AG04449 (cell line): ENCODE results near the gene MED22.

ENCODE experiments used
- CTCF ChIA-PET: fragments of 350-600 bp; formaldehyde crosslinking; extraction: SDS; loops from one replicate; lab custom pipeline; 2021; ENCODE audit warnings: antibody characterized with exemption; lab: Yijun Ruan, JAX
- POLR2A ChIA-PET: fragments of 400-600, 350-600 bp; formaldehyde crosslinking; extraction: SDS; loops from one replicate; lab custom pipeline; 2020; ENCODE audit warnings: antibody characterized with exemption, inconsistent platforms; lab: Yijun Ruan, JAX
- DNase-seq: peaks from one replicate; pipeline ENCODE4 v3.0.0-alpha.2; 2010; ENCODE audit warnings: low read depth, low spot score
- H3K4me3 ChIP-seq: 2 replicates; pipeline ENCODE4 v1.5.1; 2011; ENCODE audit warnings: low read depth, mild to moderate bottlenecking, control low read depth, low read length
- TF ChIP-seq, protein P1 (sequence below): IDR thresholded peaks from one replicate; pipeline ENCODE4 v1.5.1; 2011; ENCODE audit warnings: mild to moderate bottlenecking, moderate library complexity, low read length, control low read depth, inconsistent platforms; ENCODE audit not compliant: insufficient read depth; ENCODE audit errors: missing control alignments

MED22 gene

DNA sequence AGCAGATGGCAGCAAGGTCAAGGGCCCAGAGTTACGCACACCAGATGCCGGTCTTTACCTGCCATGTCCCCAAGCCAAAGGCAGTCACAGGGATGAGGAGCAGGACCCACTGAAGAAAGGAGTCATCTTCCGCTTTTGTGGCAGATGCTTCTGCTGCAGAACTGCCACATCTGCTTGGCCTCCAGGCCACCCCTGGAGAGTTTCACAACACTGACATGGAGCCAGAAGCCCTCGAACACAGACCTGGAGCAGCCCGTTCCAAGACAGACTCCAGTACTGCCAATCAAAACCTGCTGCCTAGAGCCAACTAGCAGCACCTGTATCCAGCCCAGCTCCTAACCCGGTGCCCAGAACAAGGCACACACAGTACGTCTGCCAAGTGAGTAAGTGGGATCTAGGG, 6.8 kb upstream of the MED22 start:
- peak overlapping the region; percentile 18 for H3K4me3 ChIP-seq
- DNase-seq: no peak
- TF ChIP-seq, protein P1, sequence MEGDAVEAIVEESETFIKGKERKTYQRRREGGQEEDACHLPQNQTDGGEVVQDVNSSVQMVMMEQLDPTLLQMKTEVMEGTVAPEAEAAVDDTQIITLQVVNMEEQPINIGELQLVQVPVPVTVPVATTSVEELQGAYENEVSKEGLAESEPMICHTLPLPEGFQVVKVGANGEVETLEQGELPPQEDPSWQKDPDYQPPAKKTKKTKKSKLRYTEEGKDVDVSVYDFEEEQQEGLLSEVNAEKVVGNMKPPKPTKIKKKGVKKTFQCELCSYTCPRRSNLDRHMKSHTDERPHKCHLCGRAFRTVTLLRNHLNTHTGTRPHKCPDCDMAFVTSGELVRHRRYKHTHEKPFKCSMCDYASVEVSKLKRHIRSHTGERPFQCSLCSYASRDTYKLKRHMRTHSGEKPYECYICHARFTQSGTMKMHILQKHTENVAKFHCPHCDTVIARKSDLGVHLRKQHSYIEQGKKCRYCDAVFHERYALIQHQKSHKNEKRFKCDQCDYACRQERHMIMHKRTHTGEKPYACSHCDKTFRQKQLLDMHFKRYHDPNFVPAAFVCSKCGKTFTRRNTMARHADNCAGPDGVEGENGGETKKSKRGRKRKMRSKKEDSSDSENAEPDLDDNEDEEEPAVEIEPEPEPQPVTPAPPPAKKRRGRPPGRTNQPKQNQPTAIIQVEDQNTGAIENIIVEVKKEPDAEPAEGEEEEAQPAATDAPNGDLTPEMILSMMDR: no peak
- POLR2A ChIA-PET: interaction anchor here (1.6 to 3.3 kb wide), 2 partner anchors 18 to 132 kb away, joined by 3 to 18 read pairs; no protein-coding TSS in a partner anchor
- CTCF ChIA-PET: interaction anchor here (1.0 to 2.5 kb wide), 2 partner anchors 11 to 13 kb away, joined by 3 to 11 read pairs; no protein-coding TSS in a partner anchor

- no peak overlapping the region for H3K4me3 ChIP-seq
- no peak for DNase-seq
- TF ChIP-seq, protein P1: no peak
- ChIA-PET CTCF (interaction anchor here (0.9 kb wide), 1 partner anchor 173 kb away, joined by 3 read pairs; no protein-coding TSS in a partner anchor), POLR2A (interaction anchor here (0.9 kb wide), 1 partner anchor 9 kb away, joined by 5 read pairs; no protein-coding TSS in a partner anchor)
Measured at GRCh38 chr9:133353548-133353947, 5.6 kb upstream of the MED22 start.

GRCh38 chr9:133352635-133353340, 4.9 kb upstream of the MED22 start:
- DNase-seq: no peak
- POLR2A ChIA-PET: interaction anchor here (0.9 kb wide), 1 partner anchor 10 kb away, joined by 5 read pairs; no protein-coding TSS in a partner anchor
- TF ChIP-seq, protein P1: no peak
- no peak overlapping the region for H3K4me3 ChIP-seq
- CTCF ChIA-PET: interaction anchor here (0.9 kb wide), 1 partner anchor 172 kb away, joined by 3 read pairs; no protein-coding TSS in a partner anchor

DNA sequence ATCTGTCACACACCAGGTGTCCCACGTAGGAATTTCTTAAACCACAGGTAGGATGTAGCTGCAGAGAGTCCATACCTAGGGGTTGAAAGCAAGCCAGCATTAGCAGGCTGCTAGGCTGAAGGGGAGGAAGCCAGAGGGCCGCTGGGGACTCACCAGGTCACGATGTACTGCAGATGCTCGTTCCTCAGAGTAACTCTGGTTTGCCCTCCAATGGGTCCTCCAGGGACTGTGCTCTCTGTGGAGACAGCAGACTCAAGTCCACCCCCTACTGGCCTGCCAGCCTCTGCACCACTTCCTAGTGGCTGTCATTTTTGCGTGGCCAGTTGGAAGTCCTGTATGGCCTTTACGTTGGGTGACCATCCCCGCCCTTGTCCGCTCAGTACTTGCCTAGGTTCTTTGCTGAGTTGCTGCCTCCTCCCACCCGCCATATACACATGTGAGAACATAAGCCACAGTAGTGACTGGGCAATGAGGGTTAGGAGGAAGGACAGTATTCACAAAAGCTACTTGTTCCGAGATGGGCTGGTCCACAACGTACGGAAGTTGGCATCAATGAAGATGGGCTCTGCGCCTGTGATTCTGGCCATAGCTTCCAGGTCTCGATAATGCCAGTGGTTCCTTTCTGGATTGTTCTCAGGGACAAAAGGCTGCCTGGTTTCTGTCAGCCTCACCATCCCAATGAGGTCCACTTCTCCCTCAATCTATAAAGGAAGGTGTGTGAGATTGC, 4.1 kb upstream of the MED22 start:
- H3K4me3 ChIP-seq: no peak overlapping the region
- TF ChIP-seq, protein P1: peak; percentile 75
- ChIA-PET POLR2A (interaction anchor here (0.9 kb wide), 2 partner anchors 8 to 12 kb away, joined by 3 read pairs; no protein-coding TSS in a partner anchor), CTCF (interaction anchor here (1.7 kb wide), 1 partner anchor 22 kb away, joined by 8 read pairs; no protein-coding TSS in a partner anchor)
- no peak for DNase-seq

- TF ChIP-seq, protein P1: no peak
- H3K4me3 ChIP-seq: no peak overlapping the region
- POLR2A ChIA-PET: interaction anchor here (0.9 kb wide), 2 partner anchors 9 to 12 kb away, joined by 3 read pairs; no protein-coding TSS in a partner anchor
- DNase-seq: no peak
- CTCF ChIA-PET: interaction anchor here (0.6 to 1.7 kb wide), 5 partner anchors 8 to 208 kb away, joined by 3 to 8 read pairs (median 3); no protein-coding TSS in a partner anchor
Measured at GRCh38 chr9:133351526-133351907, 3.6 kb upstream of the MED22 start.
